PC-3 (cell line): ENCODE data around the gene ZNF354B.

ENCODE experiments used
- CTCF ChIP-seq: fragments of 300-600 bp; sonication (generic); conservative IDR thresholded peaks from 2 replicates; pipeline ENCODE4 v1.5.1; 2017; ENCODE audit warnings: antibody characterized with exemption, low read depth, mild to moderate bottlenecking, low read length
- EZH2 ChIP-seq: fragments of 300-600 bp; sonication (generic); IDR thresholded peaks from one replicate; pipeline ENCODE4 v1.6.1; 2017; ENCODE audit warnings: antibody characterized with exemption, mild to moderate bottlenecking, low read length; ENCODE audit not compliant: unreplicated experiment
- EZH2phosphoT487 ChIP-seq: fragments of 300-600 bp; sonication (generic); IDR thresholded peaks from 2 replicates; pipeline ENCODE4 v1.6.1; 2018; ENCODE audit warnings: mild to moderate bottlenecking, antibody characterized with exemption, low read length, borderline replicate concordance

DNA sequence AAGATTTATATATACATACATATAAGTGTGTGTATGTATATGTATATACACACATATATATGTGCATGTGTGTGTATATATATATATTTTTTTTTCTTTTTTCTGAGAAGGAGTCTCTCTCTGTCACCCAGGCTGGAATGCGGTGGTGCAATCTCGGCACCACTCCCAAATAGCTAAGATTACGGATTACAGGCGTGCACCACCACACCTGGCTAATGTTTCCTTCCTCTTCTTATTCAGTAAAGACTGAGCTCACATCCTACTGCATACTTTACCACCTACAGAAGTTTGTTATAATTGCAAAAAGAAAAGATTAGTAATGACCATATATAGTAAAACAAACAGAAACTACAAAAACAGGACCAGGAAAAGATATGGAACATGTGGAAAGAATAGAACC lies 23.1 kb upstream of the ZNF354B start:
- TF ChIP-seq CTCF (no peak), EZH2phosphoT487 (no peak), EZH2 (no peak)
